Natural killer cell treated with Interleukin-12 subunit alpha and Interleukin-12 subunit beta and Interleukin-15 and Interleukin-18, amount 100 ng/mL, for 72 hours (primary cell): Measurements from ENCODE around the gene SERPINA4. TPM values are rescaled to one million over a fixed set of nuclear protein-coding genes. Genes with fewer than 3 reads are reported as not detected.

Experiments
- ATAC-seq, 2 donors: fragments of 150-1000 bp; cut with Tn5 transposase in 1 of 2; sonication (Bioruptor Pico), chemical (Tn5 transposase) in 1 of 2; 2 replicates each; pipeline ENCODE4 v1.10.0; 2021
- DNase-seq: peaks from one replicate; pipeline ENCODE4 v3.0.0; 2022; ENCODE audit warnings: low spot score
- H3K27ac Mint-ChIP-seq, 2 donors: 1 replicate in 1 of 2; 2 replicates in 1 of 2; pipeline ENCODE4 v1.8.0; 2022; ENCODE audit warnings: mixed read lengths in 2 of 2, mild to moderate bottlenecking in 1 of 2, moderate library complexity in 1 of 2
- H3K27me3 Mint-ChIP-seq, 2 donors: 1 replicate in 1 of 2; 2 replicates in 1 of 2; pipeline ENCODE4 v1.8.0; 2022; ENCODE audit warnings: mixed read lengths in 2 of 2
- H3K36me3 Mint-ChIP-seq: one replicate; pipeline ENCODE4 v1.8.0; 2022; ENCODE audit warnings: mixed read lengths
- H3K4me1 Mint-ChIP-seq, 2 donors: 1 replicate in 1 of 2; 2 replicates in 1 of 2; pipeline ENCODE4 v1.8.0; 2022; ENCODE audit warnings: low read depth in 2 of 2, mixed read lengths in 2 of 2, mild to moderate bottlenecking in 1 of 2
- H3K4me3 Mint-ChIP-seq: one replicate; pipeline ENCODE4 v1.8.0; 2022; ENCODE audit warnings: mixed read lengths
- H3K9me3 Mint-ChIP-seq: 2 replicates; pipeline ENCODE4 v1.8.0; 2022; ENCODE audit warnings: mixed read lengths
- total RNA-seq, 2 donors: library from RNA; stranded (reverse); gene quantifications; one replicate each; pipeline ENCODE4 v1.2.3, GENCODE V29; 2022

The SERPINA4 gene
- total RNA-seq, 2 donors from 2014 or later, result not detected

DNA sequence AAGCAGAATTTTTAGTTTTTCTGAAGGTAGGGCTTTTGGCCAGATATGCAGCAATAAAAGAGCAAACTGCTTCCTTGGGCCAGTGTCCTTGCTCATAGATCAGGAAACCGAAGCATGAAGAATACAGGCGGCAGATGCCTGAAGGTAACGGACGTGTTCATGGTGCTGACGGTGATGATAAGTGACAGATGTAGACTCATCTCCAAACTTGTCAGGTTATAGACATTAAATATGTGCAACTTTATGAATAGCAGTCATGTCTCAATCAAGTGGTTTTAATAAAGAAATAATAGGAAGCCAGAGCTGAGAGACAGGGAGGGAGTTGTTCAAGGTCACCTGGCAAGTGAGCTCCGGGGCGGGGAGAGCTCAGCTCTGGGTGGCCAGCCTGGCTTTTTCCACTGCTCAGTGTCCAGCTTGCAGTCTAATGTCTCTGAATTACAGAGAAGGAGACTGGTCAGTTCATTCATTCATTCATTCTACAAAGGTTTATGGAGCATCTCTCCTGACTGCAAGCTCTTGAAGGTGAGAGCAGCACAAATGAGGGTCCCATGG lies 21.0 kb downstream of the SERPINA4 start:
- ATAC-seq, result no peak
- Mint-ChIP-seq H3K27me3 (peaks cover 0 to 5% of the 10 kb centered on the region in 2 donors), H3K9me3 (no peaks in the 10 kb centered on the region), H3K27ac (no peak overlapping the region), H3K4me1 (no peaks in the 10 kb centered on the region), H3K36me3 (no peaks in the 10 kb centered on the region), H3K4me3 (no peak overlapping the region)
- no peak for DNase-seq

DNA sequence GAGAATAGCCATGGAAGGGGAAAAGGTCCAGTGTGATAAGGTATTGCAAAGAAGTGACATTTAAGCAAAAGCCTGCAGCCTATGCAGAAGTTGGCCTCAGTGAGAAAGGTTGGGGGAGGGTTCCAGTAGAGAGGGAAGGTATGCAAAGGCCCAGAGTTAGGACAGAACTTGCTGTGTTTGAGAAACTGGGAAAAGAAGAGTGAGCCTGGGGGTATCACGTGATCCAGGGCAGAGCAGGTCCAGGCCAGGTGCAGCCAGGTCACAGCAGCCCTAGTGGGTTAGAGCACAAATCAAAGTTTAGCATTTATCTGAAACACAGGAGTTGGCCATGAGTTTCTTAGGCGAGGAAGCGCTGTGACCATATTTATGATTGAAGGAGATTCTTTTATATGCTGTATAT lies 21.6 kb downstream of the SERPINA4 start:
- H3K9me3 Mint-ChIP-seq, result no peaks in the 10 kb centered on the region
- H3K4me1 Mint-ChIP-seq, result no peaks in the 10 kb centered on the region
- no peak for ATAC-seq
- no peaks in the 10 kb centered on the region for H3K36me3 Mint-ChIP-seq
- DNase-seq, result no peak
- peaks cover 0 to 5% of the 10 kb centered on the region in 2 donors for H3K27me3 Mint-ChIP-seq
- no peak overlapping the region for H3K27ac Mint-ChIP-seq
- no peak overlapping the region for H3K4me3 Mint-ChIP-seq

DNA sequence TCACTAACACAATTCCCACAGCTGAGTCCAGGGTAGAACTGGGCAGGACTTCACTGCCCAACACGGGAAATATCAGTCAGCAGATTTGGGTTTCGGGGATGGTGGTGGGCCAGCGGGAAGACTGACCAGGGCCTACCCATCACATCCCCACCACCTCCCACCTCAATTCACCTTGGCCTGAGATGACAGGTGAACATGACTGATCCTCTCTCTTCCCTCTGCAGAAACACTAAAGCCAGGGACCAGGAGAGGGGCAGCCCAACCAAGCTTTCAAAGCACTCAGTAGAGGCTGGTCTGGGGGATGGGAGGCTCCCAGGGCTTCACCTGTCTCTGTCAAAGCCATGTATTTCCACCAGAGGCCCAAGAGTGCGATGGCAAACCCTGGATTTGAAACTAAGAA lies 22.3 kb downstream of the SERPINA4 start:
- Mint-ChIP-seq H3K4me3 (no peak overlapping the region), H3K27ac (no peak overlapping the region), H3K27me3 (peaks cover 0 to 5% of the 10 kb centered on the region in 2 donors), H3K4me1 (no peaks in the 10 kb centered on the region), H3K36me3 (no peaks in the 10 kb centered on the region), H3K9me3 (no peaks in the 10 kb centered on the region)
- ATAC-seq (no peak), DNase-seq (no peak)

DNA sequence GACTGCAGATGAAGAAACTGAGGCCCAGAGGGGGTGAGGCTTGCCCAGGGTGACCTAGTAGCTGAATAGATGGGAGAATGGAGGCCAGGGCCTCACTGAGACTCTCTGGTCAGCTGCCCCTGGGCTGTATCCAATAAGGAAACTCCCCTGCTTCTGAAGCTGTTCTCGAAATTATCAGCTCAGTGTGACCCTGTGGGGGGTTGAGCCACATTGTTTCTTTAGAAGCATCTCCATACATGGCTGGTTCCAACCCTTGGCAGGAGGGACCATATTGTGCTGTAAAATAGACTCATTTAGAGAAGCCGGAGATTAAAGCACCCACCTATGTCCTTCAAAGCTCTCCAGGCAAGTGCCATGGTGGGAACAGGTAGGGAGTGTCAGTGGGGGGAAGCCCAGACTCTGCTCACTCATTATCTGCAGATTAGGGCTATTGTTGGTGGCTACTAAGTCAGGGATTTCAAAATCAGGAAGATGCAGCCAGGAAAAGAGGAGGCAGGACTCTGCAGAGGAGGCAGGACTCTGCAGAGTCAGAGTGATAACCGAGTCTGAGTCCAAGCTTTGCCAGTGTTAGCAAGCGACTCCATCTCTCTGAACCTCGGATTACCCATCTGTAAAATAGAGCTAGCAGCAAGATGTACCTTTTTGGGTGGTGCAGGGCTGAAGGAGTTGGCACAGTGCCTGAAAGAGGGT lies 23.5 kb downstream of the SERPINA4 start:
- Mint-ChIP-seq H3K4me1 (no peaks in the 10 kb centered on the region), H3K4me3 (no peak overlapping the region), H3K9me3 (no peaks in the 10 kb centered on the region), H3K36me3 (no peaks in the 10 kb centered on the region), H3K27ac (no peak overlapping the region), H3K27me3 (peaks cover 0 to 2% of the 10 kb centered on the region in 2 donors)
- DNase-seq, result peak; percentile 23
- no peak for ATAC-seq

DNA sequence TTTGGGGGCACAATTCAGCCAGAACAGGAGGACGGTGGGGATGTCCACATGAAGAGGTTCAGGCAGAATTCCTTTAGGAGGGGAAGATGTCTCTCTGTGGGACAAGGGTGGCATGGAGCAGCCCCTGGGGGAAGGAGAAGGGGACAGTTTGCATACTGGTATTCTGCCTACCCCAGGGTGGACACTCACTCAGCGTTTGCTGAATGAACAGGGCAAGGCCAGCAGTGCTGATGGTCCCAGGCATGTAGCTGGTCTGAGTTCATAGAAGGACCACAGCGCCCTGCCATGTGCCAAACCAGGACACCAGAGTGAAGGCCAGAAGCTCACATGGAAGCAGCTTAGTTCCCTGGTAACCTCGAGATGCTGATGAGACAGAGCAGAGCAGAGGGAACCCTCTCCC lies 25.4 kb downstream of the SERPINA4 start:
- peaks cover 2 to 9% of the 10 kb centered on the region in 2 donors for H3K27me3 Mint-ChIP-seq
- H3K4me3 Mint-ChIP-seq, result no peak overlapping the region
- ATAC-seq (no peak), DNase-seq (peak; percentile 44)
- H3K36me3 Mint-ChIP-seq, result no peaks in the 10 kb centered on the region
- H3K4me1 Mint-ChIP-seq, result no peaks in the 10 kb centered on the region
- H3K27ac Mint-ChIP-seq, result no peak overlapping the region
- peaks cover 4% of the 10 kb centered on the region for H3K9me3 Mint-ChIP-seq

DNA sequence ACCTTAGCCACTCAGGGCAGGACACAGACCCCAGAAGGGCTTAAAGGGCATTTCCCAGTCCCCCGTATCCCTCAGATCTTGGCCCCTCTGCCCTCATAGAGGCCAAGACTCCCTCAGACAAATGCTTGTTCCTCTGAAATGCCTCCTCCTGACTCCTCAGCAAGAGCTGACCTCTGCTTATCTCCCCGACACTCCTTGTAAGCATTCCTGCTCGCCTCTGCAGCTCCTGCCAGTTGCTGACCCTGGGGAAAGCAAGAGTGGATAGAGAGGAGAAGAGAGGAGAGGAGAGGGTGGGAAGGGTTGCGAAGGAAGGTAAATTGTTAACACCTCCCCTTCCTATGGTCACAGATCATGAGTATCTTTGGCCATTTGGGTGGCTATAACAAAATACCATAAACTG lies 27.1 kb downstream of the SERPINA4 start:
- ATAC-seq (no peak), DNase-seq (no peak)
- Mint-ChIP-seq H3K4me3 (no peak overlapping the region), H3K4me1 (no peaks in the 10 kb centered on the region), H3K27me3 (peaks cover 0 to 9% of the 10 kb centered on the region in 2 donors), H3K27ac (no peak overlapping the region), H3K36me3 (no peaks in the 10 kb centered on the region), H3K9me3 (peaks cover 4% of the 10 kb centered on the region)

DNA sequence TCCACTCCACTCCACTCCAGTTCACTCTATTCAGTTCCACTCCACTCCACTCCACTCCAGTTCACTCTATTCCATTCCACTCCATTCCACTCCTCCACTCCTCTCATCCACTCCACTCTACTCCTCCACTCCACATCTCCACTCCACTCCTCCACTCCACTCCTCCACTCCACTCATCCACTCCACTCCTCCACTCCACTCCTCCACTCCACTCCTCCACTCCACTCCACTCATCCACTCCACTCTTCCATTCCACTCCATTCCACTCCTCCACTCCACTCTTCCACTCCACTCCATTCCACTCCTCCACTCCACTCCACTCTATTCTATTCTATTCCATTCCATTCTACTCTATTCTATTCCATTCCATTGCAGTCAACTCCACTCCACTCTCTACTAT lies 29.8 kb downstream of the SERPINA4 start:
- Mint-ChIP-seq H3K4me3 (no peak overlapping the region), H3K4me1 (no peaks in the 10 kb centered on the region), H3K27me3 (peaks cover 5 to 12% of the 10 kb centered on the region in 2 donors), H3K36me3 (no peaks in the 10 kb centered on the region), H3K9me3 (peaks cover 4% of the 10 kb centered on the region), H3K27ac (no peak overlapping the region)
- DNase-seq, result no peak
- no peak for ATAC-seq

DNA sequence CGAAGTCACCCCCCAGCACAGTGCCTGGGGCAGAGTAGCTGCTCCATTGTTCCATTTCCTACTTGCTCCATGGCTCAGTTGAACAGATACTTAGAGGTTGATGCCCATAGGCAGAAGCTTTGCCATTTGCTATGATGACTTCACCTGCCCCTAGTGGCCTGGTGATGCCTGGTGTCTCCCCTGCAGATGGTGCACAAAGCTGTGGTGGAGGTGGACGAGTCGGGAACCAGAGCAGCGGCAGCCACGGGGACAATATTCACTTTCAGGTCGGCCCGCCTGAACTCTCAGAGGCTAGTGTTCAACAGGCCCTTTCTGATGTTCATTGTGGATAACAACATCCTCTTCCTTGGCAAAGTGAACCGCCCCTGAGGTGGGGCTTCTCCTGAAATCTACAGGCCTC lies 30.6 kb downstream of the SERPINA4 start:
- no peak for ATAC-seq
- Mint-ChIP-seq H3K27me3 (peaks cover 6 to 16% of the 10 kb centered on the region in 2 donors), H3K36me3 (no peaks in the 10 kb centered on the region)

DNA sequence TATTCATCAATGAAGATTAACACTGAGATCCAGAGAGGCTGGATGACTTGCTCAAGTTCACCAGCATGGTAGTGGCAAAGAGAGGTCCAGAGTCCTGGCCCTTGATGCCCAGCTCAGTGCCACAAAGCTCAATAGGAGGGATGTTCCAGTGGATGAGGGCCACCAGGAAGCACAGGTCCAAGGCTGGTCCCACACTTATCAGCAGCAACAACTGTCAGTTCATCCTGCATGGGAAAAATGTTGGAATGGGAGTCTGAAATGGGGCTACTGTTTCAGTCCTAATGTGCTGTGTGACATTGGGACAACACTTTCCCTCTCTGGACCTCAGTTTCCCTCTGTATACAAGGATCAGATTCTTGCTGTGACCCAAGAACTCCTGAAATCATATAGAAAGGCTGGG lies 31.2 kb downstream of the SERPINA4 start:
- DNase-seq (no peak), ATAC-seq (no peak)
- Mint-ChIP-seq H3K4me3 (no peak overlapping the region), H3K27ac (no peak overlapping the region), H3K4me1 (no peaks in the 10 kb centered on the region), H3K27me3 (peaks cover 6 to 16% of the 10 kb centered on the region in 2 donors), H3K36me3 (no peaks in the 10 kb centered on the region), H3K9me3 (peaks cover 4% of the 10 kb centered on the region)

More for the DNA sequence above, 30.6 kb downstream of the SERPINA4 start:
- DNase-seq, result peak; percentile 31
- Mint-ChIP-seq H3K27ac (no peak overlapping the region), H3K4me3 (no peak overlapping the region), H3K9me3 (peaks cover 4% of the 10 kb centered on the region), H3K4me1 (no peaks in the 10 kb centered on the region)

DNA sequence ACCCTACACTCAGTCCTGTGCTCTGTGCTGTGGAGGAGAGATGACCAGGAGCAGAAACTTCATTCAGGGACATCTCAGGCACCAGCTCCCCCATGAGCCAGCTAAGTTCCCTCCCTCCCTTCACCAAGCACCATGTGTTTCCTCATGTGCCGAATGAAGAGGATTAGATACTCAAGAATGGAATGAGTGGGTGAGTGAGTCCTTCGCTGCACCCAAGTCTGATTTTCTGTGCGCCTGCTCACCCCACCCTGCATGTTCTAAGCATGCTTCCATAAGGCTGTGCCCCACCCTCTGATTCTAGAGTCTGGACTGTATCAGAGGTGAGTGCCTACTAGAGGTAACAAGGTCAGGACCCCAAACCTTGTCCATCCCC lies 32.1 kb downstream of the SERPINA4 start:
- no peak overlapping the region for H3K4me3 Mint-ChIP-seq
- H3K27me3 Mint-ChIP-seq, result peaks cover 6 to 16% of the 10 kb centered on the region in 2 donors
- DNase-seq (no peak), ATAC-seq (no peak)
- no peaks in the 10 kb centered on the region for H3K4me1 Mint-ChIP-seq
- H3K9me3 Mint-ChIP-seq, result peaks cover 4% of the 10 kb centered on the region
- no peaks in the 10 kb centered on the region for H3K36me3 Mint-ChIP-seq
- H3K27ac Mint-ChIP-seq, result no peak overlapping the region

DNA sequence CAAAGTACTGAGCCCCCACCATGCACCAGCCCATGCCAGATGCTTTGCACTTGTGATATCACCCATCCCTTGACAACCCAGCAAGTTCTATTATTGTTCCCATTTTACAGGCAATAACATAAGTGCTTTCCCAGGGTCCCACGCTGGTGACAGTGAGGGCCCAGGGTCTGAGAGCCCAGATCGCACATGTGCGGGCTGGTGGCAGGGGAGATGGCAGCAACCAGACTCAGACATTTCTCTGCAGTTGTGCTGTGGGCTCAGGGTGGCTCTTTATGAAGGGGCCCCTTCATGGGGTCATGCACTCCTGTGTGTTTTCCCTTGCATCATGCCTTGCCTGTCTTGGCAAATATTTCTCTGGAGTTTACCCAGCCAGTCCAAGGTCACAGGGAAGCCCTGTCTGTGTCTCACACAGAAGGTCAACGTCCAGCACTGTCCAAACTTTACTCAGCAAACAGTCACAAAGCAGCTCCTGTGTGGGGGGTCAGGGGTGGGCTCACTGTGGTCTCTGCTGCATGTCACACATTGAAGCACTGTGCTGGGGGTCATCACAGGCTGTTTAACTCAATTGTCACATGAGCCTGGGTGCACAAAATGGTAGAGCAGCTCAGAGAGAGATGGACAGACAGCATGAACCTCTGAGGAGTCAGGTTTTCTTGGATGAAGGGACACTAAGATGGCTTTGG lies 32.6 kb downstream of the SERPINA4 start:
- ATAC-seq (no peak), DNase-seq (no peak)
- Mint-ChIP-seq H3K27me3 (peaks cover 6 to 16% of the 10 kb centered on the region in 2 donors), H3K27ac (no peak overlapping the region), H3K9me3 (peaks cover 4% of the 10 kb centered on the region), H3K4me1 (no peaks in the 10 kb centered on the region), H3K4me3 (no peak overlapping the region), H3K36me3 (no peaks in the 10 kb centered on the region)

DNA sequence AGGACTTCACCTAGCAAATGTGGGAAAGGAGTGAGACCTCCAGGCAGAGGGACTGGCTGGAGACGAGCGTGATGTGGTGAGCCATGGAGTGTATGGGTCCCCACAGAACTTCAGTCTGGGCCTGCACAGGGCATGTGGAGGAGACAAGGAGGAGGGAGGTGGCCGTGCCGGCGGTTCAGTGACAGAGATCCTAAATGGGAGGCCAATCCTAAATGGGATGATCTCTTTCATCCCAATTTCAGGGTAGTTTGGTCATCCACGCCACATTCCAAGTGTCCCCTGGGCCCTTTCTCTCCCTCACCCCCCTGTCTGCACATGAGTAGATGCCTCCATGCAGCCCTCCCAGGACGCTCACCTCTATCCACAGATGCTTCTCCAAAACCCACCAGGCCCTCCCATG lies 33.2 kb downstream of the SERPINA4 start:
- no peak overlapping the region for H3K27ac Mint-ChIP-seq
- H3K9me3 Mint-ChIP-seq, result peaks cover 4% of the 10 kb centered on the region
- peaks cover 6 to 16% of the 10 kb centered on the region in 2 donors for H3K27me3 Mint-ChIP-seq
- H3K36me3 Mint-ChIP-seq, result no peaks in the 10 kb centered on the region
- no peak overlapping the region for H3K4me3 Mint-ChIP-seq
- ATAC-seq (no peak), DNase-seq (peak; percentile 37)
- no peaks in the 10 kb centered on the region for H3K4me1 Mint-ChIP-seq

DNA sequence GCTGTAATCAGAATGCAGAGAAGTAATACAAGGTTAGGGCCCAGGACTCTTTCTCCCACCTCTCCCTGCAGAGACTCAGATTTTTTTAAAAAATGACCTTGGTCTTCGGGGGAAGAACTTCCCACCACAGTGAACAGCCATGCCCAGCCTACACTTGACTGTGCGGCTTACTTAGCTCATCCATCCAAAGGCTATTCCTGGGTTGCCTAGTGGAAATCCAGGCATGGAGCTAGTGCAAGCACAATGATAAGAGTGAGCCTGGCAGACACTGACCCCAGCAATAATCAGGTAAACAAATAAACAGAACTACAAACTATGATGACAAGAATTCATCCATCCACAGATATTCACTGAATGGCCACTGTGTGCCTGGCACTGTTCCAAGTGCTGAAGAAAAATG lies 34.7 kb downstream of the SERPINA4 start:
- Mint-ChIP-seq H3K27me3 (peaks cover 6 to 19% of the 10 kb centered on the region in 2 donors), H3K4me1 (no peaks in the 10 kb centered on the region), H3K4me3 (no peak overlapping the region), H3K36me3 (no peaks in the 10 kb centered on the region), H3K9me3 (peaks cover under 1% of the 10 kb centered on the region), H3K27ac (no peak overlapping the region)
- DNase-seq, result no peak
- no peak for ATAC-seq

DNA sequence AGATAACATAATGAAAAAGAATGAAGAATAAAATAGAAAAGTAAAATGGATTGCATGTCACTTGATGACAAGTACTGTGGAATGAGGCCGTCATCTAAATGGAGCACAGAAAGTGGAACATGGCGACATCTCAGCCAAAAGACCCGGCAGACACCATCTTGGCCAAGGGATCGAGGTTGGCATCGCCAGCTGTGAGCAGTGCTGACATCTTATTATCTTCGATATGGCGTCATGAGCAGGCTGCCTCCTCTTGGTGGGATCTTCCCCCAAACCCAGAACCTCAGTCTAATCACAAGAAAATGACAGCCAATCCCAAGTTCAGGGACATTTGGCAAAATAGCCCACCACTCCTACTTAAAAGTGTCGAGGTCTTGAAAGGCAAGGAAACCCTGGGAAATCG lies 35.1 kb downstream of the SERPINA4 start:
- no peak overlapping the region for H3K27ac Mint-ChIP-seq
- no peaks in the 10 kb centered on the region for H3K4me1 Mint-ChIP-seq
- peaks cover 9 to 19% of the 10 kb centered on the region in 2 donors for H3K27me3 Mint-ChIP-seq
- H3K9me3 Mint-ChIP-seq, result no peaks in the 10 kb centered on the region
- no peak for DNase-seq
- no peak for ATAC-seq
- H3K36me3 Mint-ChIP-seq, result no peaks in the 10 kb centered on the region
- no peak overlapping the region for H3K4me3 Mint-ChIP-seq
